Activated T-helper 1 cell treated with Interleukin-2 at 50 U/mL for 16 hours (primary cell): ENCODE results near the gene PAX3.

ENCODE experiments used
- DNase-seq: peaks from one replicate; pipeline ENCODE4 v3.0.0-alpha.2; 2020; ENCODE audit warnings: low read depth

PAX3 gene

DNA sequence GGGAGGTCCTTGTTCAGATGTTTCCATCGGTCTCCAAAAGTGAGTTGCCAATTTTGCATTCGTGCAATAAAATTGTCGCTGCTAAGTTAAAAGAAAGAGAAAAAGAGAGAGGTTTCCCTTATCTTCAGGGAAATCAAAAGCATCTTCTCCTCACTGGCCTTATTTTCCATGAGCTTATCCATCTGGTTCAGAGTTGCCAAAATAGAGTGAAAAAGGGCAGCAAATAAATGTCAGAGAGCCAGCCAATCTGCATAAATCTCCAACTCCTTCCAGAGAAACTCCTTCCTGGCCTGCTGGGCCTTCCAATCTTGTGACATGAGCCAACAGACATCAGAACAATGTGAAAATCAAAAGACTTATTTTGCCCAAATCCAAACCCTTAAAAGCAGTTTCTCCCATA lies 28.4 kb downstream of the PAX3 start:
- DNase-seq, result no peak

GRCh38 chr2:222269132-222269531 lies 29.7 kb downstream of the PAX3 start:
- DNase-seq, result no peak

DNA sequence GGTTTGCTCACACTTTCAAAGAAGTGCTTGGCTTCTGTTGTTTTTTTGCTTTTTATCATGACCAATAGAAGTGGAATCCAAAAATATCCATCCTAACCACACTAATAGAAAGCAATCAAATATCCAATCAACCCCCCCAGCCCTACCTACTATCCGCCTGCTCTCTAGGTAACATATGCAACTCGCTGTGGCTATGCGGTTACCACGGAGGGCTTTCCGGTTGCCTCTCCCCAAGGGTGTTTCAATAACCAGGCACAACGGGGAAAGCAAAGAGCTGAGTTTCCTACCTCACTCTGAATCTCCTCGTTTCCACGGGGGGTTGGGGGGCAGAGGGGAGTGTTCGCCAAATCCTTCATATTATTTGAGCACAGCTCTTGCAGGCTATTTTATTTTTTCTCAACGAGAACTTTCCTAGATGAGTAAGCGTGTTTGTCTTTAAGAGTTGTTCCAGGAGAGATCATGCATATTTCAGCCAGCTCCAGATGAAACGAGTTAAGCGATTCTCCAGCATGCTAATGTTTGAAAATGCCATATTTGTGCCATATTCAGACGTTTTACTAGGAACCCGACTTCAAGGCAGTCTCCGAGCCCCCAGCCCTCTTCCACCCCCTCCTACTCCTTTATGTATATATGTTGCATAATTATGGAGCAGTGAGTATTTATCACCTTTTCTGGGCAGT lies 30.3 kb downstream of the PAX3 start:
- no peak for DNase-seq

- no peak for DNase-seq
These were observed 33.9 kb downstream of the PAX3 start for GRCh38 chr2:222264791-222265320.

- no peak for DNase-seq
These were observed 37.3 kb downstream of the PAX3 start for GRCh38 chr2:222261504-222261903.

- no peak for DNase-seq
These were observed 41.2 kb downstream of the PAX3 start for GRCh38 chr2:222257645-222258044.

DNA sequence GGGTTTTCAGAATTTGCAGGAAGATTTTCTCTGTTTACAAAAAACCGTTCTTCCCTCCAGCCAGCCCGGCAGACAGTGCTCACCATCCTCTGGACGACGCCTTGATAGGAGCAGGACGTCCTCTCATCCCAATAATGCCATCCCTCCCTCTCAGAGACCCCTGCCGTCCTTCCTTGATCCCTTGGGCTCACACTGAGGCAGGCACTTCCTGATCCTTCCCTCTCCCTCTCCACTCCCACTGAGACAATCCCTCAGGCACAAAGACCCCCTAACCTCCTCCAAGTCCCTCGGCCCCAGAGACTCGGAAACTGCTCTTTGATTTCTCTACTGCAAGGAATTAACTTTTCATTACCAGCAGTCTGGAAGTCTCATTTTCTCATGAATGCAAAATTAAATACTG lies 42.5 kb downstream of the PAX3 start:
- DNase-seq, result no peak

- DNase-seq, result no peak
These were observed 43.7 kb downstream of the PAX3 start for GRCh38 chr2:222255090-222255489.

DNA sequence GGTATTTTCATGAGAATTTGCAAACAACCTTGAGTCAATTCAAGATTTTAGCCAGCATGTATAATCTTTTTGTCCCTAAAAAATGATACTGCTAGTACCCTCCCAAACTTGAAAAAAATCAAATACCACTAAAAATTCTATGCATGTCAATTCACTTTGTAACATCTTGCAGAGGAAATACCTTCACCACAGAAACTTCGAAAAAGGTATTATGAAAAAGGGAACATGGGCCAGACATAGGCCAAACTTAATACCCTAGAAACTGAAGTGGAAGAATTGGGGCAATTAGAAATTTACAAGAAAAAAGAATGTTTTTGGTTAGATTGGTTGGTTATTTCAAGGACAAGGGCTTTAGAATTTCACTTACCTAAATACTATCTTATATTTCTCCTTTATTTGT lies 48.5 kb downstream of the PAX3 start:
- no peak for DNase-seq

GRCh38 chr2:222249444-222249843 lies 49.4 kb downstream of the PAX3 start:
- no peak for DNase-seq

DNA sequence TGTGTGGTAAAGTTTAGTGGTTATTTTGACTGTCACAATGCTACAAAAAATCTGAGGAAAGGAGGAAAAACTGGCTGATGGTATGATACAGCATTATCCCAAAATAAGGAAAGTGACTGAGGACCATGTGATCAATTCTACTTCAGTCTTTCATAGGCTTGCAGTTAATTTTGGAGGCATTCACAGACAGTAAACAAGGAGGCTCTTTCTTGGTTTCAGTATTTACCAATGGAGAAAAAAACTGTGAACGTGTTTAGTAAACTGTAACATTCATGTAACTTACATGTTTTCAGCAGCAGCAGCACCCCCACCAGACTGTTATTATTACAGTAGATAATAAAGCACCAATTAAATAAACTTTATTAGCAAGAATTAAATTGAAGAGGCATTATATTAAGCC lies 50.0 kb downstream of the PAX3 start:
- DNase-seq, result no peak

GRCh38 chr2:222248256-222248655 lies 50.5 kb downstream of the PAX3 start:
- no peak for DNase-seq

DNA sequence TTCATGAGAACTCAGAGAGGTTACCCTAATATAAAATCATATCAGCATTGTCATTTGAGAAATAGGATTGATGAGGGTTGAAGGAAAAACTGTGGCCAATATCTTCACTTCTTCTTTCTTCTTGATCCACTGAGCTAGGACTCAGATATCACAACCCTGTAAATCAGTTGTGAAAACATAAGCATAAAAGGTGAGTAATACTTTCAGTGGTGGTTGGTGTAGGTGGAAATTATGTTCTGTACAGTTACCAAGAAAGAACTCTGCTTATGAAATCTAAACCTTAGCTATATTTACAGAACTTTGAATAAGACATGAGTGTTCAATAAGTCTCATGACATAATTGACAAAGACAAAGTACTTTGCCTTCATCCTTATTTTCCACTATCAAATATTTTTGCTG lies 56.3 kb downstream of the PAX3 start:
- DNase-seq, result no peak

DNA sequence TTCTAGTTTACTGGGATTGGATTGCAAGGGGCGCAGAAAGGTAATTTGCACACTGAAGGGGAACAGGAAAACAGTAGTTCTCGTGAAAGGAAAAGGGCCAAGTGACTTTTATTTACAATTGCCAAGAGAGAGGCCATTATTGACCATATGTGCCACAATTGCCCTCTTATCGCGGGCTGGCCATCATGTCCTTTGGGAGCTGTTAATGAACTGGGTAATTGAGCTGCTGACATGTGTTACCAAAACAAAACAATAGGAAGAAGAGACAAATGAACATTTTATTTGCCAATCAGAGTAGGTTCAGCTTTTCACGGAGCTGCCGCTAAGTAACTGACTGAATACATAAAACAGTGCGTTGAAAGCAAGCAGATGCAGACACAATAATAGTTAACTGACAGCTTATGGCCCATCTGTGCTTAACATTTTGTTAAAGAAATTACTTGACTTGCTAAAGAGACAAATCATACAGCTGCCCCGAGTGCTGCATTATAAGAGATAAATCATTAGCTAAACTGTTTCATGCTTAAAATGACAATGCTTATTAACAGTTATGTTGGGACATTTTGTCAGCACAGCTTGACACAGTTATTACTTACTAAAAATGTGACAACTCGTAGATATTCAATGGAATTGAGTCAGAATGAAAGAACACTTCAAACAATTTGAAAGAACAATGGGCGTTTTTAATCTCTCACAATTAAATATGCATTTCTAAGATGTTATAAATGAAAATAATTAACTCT lies 57.5 kb downstream of the PAX3 start:
- DNase-seq, result no peak

DNA sequence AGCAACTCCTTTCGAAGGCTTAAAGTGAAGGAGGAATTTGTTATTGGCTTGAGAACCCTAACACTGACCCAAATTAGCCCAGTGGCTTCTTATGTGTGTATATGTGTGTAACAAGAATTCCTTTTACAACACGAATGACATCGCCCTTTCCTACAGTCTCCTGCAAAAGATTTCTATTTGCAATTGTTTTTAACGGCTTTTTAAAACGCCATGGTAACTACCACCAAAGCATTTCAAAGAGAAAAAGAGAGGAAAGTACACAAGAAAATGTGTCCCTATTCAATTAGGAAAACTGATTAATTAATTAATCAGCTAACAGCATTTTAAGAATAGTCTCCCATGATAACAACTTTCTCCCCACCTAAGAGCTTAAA lies 58.1 kb downstream of the PAX3 start:
- no peak for DNase-seq

GRCh38 chr2:222239945-222240675 lies 58.7 kb downstream of the PAX3 start:
- no peak for DNase-seq

DNA sequence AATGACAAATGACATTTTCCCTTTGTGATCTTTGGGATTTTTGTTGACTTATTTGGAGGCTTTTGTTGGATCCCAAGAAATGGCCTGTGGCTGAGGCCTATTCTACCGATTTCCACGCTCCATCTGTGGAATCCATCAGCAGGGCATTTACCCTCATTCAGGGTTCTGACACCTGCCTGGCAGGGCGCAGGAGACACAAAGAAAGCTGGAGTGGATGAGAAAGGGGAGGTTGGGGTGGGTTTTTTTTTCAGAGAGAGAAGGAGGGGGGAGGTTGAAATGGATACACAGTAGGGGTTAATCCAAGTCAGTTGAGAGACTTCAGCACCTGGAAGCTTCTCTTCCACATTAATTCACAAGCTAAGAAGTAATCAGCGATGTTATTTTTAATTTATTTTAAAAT lies 59.7 kb downstream of the PAX3 start:
- no peak for DNase-seq

- no peak for DNase-seq
These were observed 60.7 kb downstream of the PAX3 start for GRCh38 chr2:222238072-222238471.

GRCh38 chr2:222232839-222233238 lies 66.0 kb downstream of the PAX3 start:
- no peak for DNase-seq

GRCh38 chr2:222232372-222232771 lies 66.4 kb downstream of the PAX3 start:
- no peak for DNase-seq

DNA sequence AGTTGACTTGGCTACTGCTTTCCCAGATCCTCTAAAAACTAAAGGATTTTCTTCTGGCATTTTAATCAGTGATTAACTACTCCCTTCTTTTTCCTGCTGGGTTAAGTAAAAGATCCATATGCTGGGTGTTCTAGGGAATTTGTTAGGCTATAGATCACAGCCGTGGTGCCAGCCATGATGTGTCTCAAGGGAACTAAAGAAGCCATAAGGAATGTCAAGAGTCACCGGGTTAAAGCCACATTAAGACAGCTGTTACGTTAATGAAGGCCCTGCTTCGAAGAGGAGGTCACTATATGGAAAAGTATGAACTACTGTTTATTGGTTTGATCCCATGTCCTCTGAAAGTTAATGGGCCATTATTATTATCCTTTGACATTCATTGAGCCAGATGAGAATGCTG lies 70.7 kb downstream of the PAX3 start:
- DNase-seq, result no peak

DNA sequence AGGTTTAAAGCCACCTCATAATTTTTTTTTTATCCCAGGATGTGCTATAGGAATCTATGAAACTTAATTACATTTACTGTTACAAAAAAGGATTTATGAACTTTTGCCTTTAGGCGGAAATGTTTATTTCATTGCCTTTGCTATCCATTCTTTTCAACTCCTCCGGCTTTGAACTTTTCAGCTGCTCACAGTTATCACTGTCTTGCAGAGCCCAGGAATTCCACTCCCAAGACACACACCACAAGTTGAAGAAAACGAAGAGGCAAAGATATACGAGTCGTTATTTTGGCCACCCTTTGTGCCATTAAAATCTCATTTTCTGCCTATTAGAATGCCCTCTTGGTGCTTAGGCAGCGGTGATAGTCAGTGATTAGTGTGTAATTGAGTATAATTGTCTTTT lies 80.0 kb downstream of the PAX3 start:
- DNase-seq, result no peak

GRCh38 chr2:222217712-222218111 lies 81.1 kb downstream of the PAX3 start:
- no peak for DNase-seq
